GM21576 (cell line): Measurements from ENCODE around the gene CPB1.

ENCODE experiments used
- ATAC-seq: cut with Tn5 transposase; IDR thresholded peaks from one replicate; pipeline ENCODE4 v1.9.1; 2021; ENCODE audit warnings: mild to moderate bottlenecking, moderate library complexity; ENCODE audit not compliant: unreplicated experiment

Gene CPB1

DNA sequence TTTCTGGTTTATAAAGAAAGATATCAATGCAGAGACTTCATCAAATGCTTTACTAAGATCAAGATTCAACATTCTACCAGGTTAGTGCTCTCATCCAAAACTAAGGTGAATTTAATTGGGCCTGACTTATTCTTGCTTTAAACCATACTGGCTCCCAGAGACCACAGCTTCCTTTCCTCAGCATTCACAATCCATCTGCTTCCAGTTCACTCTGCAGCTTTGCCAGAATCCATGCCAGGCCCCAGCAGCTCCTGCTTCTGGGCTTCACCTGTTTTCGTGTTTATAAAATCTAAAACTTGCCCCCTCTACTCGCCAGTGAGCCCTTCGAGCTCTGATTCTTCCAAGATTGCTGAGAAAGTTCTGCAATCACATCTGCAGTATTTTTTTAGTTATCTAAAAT, 2.3 kb downstream of the CPB1 start:
- ATAC-seq = no peak

DNA sequence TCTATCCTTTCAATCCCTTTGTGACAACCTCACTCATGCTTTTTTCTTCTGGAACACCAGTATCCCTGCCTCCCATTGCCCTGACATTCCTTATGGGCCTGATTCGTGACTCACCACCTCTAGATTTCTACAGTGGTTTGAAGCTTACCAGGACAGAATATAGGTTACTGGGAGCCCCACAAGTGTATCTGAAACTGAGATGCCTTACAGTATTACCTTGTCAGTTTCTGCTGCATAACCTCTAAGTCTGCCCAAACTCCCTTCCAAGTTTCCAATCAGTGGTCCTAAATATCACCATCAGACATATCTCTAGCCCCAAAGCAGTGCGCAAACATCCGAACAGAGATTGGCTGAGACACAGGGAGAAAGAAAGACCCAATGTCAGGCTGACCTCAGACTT, 5.6 kb downstream of the CPB1 start:
- ATAC-seq = no peak

DNA sequence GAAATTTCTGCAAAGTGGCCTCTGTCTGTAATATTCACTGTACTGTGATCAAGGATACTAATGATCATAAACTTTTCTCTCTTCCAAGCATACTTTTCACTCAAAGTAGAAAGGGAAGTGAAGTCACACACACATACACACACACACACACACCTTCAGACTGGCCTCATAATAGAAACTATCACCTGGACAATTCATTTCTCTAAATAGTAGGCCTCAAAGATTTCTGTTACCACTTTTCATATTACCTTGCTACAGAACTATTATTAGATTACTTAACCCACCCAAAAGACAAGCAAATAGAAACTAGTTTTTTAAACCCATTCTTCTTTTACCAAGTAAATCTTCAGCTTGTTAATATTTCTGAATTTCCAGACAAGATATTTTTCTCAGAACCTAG, 12.2 kb downstream of the CPB1 start:
- peak; percentile 88 for ATAC-seq

DNA sequence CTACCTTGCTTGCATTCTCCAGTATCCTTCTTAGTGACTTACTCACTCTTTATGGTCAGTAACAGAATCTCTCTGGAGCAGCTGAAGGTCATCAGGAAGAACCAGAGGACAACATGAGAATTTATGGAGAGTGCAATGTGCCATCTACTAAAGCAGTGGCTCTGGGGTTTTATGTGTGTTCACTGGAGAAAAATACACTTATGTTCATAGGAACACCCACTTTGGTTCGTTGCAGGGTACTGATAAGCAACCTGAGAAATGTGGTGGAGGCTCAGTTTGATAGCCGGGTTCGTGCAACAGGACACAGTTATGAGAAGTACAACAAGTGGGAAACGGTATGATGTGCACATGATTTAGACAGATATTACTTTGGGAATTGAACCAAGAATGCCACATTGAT, 12.8 kb downstream of the CPB1 start:
- peak; percentile 7 for ATAC-seq

DNA sequence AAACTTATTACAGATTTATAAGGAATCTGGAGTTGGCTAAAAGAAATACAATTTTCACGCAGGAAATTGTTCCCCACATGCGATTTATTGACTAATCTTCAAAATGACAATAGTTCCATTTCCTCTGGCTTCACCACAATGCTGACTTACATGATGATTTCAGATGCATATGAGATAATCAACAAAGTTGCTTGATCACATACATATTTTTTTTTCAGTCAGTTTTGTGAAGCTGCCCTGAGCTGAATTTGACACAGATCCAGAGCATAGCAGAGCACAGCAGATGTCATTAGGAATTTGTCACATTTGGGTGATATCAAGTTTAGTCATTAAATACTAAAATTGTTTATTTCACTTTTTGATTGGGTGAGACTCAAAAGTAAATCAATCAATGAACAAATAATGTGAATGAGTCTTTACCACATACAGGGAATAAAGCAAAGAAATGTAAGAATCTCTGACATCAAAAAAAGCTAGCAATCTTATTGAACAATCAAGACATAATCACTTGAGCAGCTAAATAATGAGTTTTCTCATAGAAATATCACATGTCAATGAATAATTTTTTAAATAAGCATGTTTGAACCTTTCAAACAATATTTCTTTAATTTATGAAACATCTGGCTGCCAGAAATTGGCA, 18.3 kb downstream of the CPB1 start:
- ATAC-seq = no peak

DNA sequence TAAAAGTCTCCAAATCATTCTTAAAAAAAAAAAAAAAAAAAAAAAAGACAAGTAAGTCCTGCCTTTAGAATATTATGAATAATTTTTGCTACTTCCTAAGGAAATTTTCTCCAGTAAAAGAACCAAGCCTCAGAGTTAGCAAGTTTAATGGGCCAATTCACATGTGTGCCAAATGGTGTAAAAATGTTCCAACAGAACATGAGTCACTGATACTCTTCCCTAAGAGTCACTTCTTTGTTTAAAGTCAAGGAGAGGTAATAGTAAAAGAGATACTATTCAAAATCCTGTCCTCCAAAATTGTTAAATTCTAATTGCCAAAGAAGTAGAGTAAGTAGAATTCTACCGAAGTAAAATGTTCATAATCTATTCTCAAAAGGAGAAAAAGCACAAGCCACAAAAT, 19.7 kb downstream of the CPB1 start:
- no peak for ATAC-seq

DNA sequence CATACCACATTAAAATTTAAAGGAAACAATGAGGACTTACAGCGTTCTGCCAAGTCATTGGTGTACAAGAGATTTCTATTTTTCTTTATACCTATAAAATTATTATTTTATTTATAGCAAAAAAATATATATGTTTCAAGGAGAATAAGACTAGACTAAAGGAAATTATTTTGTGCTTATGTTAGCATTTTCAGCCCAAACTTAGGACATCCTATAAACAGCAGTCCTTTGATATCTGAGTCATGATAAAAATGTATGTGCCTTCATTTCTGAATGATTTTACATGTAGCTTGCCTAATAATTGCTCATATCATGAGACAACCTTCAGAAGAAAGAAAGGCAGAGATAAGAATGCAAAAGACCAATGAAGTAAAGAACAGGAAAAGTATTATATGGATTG, 20.8 kb downstream of the CPB1 start:
- ATAC-seq = no peak

DNA sequence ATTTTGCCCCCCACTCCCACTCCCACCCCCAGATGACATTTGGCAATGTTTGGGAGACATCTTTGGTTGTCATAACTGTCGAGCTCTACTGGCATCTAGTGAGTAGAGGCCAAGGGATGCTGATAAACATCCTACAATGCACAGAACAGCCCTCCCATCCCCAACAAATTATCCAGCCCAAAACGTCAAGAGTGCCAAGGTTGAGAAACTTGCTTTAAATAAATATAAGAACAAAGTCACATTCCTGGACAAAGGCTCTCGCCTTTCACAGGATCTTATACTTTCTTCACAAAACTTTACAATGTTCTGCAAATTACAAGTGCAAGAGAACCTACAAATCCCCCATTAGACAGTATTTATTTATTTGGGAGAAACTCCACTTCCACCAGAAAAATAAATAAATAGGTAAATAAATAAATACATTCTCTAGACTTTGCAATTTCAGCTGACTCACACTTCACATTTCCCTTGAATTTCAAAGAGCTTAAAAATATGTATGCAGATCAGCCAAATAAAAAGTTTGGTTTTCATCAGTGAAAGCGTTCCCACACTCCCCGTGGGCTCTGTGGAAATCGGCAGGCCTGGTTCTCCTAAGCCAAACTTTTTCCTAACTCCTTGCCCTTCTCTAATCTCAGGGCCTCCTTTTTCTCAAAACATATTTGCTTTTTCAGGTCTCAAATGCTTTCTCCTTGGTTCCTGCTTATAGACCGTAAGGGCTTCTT, 24.8 kb downstream of the CPB1 start:
- ATAC-seq = no peak

DNA sequence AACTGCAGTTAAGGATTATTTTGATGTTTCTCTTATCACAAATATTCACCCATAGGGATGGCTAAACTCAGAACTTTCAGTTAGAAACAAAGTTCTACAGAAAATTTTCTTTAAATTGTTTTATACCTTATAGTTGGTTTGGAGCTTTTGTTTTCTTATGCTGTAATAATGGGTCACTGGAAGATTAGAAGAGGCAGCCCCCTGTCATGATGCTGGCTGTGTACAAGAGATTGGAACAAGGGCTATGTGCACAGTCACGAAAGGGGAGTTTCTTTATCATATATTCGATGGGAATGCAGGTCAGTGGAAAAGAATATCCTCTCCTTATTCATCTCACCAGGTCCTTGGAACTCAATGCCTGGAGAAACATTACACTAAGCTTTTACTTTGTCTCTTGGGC, 25.5 kb downstream of the CPB1 start:
- no peak for ATAC-seq

DNA sequence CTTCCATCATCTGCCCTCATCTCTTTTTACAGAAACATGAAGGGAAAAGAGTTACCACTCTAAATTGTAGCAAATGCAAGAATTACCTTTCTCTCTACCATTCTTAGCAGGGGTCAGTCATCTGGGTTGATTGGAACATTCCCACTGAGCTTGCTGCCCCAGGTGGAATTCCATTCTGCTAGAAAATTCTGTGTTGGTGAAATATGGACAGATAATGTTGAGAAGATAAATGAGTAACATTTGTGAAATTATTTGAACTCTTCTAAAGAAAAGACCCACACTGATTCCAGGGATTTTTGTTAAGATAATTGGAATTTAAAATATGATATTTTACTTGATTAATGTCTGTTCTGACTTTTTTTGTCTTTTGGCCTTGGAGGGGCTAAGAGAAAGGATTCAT, 26.4 kb downstream of the CPB1 start:
- ATAC-seq = no peak

DNA sequence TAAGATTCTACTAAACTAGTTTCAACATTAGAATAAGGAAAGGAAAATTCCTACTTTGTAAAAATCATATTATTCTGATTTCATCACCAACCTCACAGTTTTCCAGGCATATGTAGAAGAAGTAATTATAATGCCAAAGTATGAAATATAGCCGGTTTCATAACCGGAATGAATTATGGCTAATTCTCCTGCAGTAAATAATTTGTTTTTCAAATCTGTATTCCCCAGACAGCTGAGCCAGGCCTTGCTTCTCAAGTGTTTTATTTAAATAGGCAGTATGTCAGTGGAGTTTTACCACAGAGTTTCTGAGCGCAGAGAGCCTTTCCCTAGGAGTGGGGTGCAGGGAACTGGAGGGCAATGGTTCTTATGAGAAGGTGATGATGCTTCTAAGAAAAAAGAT, 28.8 kb downstream of the CPB1 start:
- no peak for ATAC-seq

DNA sequence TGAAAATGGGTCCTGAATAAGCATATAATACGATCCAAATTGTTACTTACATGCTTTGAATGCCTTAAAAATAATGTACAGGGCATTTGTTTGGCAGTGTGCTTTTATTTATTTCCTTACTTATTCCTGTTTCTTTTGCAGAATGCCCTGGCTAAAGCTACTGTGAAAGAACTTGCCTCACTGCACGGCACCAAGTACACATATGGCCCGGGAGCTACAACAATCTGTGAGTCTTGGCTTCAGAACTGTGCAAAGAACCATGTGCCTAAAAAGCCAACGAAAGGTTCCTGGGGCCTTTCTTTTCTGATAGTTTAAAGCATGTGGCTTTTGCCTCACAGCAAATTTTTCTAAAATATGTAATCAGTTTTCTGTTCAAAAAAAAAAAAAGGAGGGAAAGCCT, 29.7 kb downstream of the CPB1 start:
- ATAC-seq = no peak

DNA sequence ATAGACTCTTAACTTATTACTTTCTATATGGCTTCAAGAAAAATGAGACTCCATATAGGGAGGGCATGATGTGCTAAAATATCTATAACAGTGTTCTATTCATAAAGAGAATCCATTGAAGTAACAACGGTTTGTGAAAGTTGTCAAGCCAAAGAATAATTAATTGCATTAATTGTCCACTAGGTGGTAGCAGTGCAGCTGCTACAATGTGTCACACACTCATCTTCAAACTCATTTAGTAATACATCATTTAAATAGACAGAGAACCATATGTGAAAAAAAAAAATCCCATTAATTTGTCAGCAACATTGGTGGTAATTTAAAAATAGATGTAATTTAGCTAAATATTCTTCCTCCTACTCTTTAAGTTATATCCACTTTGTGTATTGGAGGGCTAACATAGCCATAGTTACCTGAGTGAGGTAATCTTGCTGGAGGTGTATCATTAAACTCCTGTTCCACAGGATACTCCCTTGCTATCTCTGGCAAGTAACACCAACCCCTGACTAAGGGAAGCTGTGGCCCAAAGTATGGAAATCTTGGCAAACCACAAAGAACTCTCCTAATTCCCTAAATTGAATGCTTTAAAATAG, 33.8 kb downstream of the CPB1 start:
- peak; percentile 78 for ATAC-seq

DNA sequence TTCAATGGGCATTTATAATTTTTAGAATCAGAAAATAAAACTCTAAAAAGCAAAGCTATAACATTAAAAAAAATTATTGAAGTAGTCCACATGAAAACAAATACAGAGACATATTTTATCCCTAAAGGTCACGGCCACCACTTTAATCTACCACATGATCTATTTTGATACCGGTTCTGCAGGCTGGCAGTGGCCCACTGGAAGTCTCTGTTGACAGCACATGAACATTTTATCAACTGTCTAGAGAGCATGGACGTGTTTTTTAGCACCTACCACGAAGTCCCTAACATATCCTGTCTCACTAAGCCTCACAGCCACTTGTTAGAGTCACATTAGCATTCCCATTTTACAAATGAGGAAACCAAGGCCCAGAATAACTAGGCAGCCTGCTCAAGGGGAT, 35.7 kb downstream of the CPB1 start:
- no peak for ATAC-seq

DNA sequence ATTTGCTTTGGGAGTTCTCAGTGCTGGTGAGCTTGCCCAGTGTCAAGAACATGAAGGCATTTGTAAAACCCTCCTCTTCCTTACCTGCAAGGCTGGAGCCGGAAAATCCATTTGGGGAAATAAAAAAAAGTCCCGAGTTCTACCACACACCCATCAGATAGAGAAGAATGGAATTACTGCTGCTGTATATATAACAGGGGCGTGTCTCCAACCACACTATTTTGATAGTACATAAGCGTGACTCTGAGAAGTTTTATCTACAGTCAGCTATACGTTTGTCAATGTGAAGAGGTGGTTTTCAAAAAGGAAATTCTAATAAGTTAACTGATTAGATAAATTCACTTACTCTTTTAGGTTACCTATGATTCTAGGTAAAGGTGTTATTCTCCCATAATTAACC, 36.2 kb downstream of the CPB1 start:
- no peak for ATAC-seq

DNA sequence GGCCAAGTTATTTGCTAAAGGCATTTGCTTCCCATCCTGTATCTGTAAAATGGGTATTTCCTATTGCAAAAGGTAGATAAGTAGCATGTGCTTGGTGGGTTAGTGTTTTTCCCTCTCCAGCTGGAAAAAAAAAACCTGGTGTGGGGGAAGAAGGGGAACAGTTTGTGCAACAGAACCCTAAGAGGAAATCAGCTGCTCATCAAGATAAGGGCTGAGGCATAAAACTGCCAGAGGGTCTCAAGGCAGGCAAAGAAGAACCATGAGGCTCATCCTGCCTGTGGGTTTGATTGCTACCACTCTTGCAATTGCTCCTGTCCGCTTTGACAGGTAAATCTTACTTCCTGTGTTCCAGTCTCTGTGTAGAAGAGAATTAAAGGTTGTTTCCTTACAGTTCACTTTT, 37.4 kb downstream of the CPB1 start, which contains the start of gene CPA3:
Gene CPA3, plus strand, starts transcription at position 248 of the 400 bp plus-strand sequence. Its CDS starts 12 bp downstream, at position 260.
- no peak for ATAC-seq

DNA sequence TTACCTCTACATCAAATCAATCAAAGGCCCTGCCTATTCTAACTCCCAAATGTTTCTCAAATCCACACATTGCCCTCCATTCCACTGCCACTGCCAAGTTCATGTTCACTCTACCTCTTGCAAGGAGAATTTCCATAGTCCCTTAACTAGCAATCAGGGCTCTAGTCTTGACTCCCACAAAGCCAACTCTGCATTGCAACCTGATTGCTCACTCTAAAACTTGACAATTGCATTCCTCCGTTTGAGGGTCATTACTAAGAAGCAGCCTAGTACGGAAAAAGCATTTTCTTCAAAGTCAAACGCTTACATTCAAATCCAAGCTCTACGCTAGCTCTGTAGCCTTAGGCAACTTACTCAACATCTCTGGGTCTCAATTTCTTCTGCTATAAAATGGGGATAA, 38.6 kb downstream of the CPB1 start:
- ATAC-seq = no peak

DNA sequence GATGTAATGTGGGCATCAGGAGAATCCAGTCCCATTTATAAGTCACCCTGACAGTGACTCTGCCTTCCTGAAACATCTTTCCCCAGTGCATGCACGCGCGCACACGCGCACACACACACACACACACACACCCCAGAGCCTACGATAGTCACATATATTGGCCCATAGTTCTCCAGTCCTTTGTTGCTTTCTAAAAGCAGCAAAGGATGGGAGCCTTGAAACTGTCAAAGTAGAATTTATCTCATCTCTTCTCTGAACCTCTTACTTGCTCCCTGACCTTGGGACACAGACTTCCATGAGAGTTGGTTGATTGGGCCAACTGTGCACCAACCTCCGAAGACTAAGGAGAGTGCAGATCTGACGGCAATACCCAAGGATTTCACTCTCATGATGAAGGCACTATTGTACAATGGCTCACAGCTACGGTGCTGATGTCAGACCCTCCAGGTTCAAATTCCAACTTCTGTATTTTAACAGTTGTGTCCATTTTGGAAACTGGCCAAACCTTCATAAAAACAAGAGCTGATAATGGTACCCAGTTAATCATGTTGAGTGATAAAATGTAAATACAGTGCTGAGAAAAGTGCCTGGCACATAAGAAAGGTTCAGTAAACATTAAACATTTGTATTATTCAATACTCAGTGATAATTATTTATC, 45.8 kb downstream of the CPB1 start:
- ATAC-seq = no peak

DNA sequence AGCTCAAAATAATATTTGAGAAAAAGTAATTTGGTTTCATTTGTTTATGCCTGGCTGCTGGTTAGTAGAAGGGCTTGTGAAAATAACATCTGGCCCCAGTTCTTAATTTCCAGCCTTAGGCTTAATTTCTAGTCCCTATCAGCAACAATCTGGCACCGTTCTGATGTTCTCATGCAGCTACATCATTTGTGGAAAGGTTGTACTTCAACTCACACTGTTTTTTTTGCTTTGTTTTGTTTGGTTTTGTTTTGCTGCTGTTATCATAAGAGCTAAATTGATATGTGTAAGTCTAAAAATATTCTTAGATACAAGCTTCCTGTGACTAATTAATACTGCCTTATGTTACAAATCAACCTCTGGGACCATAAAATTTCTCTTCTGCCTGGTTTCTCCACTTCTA, 46.4 kb downstream of the CPB1 start:
- no peak for ATAC-seq

DNA sequence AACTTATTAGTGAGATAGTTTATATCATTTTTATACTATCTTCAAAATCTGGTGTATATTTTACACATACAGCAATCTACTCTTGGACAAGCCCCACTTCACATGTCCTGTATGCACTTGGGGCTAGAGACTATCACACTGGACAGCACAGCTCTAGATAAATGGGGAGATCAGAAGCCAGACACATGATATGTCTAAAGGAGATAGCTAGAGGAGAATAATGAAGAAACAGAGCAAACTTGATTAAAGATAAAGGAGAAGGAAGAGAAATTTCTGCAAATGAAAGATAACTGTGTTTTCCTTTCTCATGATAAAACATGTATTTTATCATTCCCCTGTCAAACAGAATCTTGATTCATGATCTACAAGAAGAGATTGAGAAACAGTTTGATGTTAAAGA, 50.5 kb downstream of the CPB1 start:
- ATAC-seq = no peak

DNA sequence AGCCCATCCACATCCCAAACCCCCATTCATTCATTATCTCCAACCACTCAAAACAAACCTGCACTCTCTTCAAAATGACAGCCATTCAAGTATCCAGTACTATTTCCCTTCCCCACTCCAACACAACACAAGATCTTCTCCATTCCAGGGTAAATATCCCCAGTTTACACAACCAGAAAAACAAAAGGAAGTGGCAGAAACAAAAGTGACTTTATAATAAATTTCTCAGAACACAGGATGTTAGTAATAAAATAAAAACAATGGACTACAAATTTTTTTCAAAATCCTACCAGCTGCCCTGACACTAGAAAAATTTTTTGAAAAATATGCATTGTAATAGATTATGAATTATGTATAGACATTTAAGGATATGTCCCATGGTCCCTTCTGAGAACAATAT, 51.6 kb downstream of the CPB1 start:
- ATAC-seq = no peak

DNA sequence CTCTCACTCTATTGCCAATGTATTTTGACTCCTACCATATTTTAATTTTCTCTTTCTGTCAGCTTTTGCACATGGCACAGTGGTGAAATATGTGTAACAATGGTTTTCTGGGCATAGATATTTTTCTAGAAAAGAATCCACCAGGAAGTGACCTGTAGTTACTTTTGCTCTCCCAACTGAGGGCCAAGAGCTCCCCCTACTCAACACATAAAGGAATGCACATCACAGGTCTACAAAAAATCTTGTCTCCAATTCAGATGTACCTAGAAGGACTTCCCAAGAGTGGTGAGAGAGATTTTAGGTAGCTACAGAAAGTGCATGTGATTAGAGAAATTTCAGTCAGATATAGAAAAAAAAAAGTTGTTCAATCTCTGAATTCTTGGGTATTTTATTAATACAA, 53.1 kb downstream of the CPB1 start:
- no peak for ATAC-seq
